Lower lobe of right lung (tissue), 2 donors: Measurements from ENCODE around the gene TMEM212. TPM values are rescaled to one million over a fixed set of nuclear protein-coding genes. Genes with fewer than 3 reads are reported as not detected.

Experiments
- ATAC-seq, 2 donors: fragments of 200-7000 bp; cut with Tn5 transposase; one replicate each; pipeline ENCODE4 v1.9.1; 2020 to 2022; ENCODE audit warnings: mild to moderate bottlenecking in 2 of 2, moderate library complexity in 2 of 2
- DNase-seq: peaks from one replicate; pipeline ENCODE4 v3.0.0-alpha.2; 2020
- H3K27ac ChIP-seq: fragments of 200-600 bp; one replicate; pipeline ENCODE4 v1.8.0; 2022
- H3K27me3 ChIP-seq: fragments of 200-600 bp; one replicate; pipeline ENCODE4 v1.8.0; 2022; ENCODE audit warnings: low read depth
- H3K36me3 ChIP-seq: fragments of 200-600 bp; one replicate; pipeline ENCODE4 v1.8.0; 2022; ENCODE audit warnings: mild to moderate bottlenecking
- H3K4me1 ChIP-seq: fragments of 200-600 bp; one replicate; pipeline ENCODE4 v1.8.0; 2022
- H3K4me3 ChIP-seq: fragments of 200-600 bp; one replicate; pipeline ENCODE4 v1.8.0; 2022; ENCODE audit warnings: mild to moderate bottlenecking
- H3K9me3 ChIP-seq: fragments of 200-600 bp; one replicate; pipeline ENCODE4 v1.8.0; 2022
- CTCF ChIP-seq: fragments of 200-600 bp; IDR thresholded peaks from one replicate; pipeline ENCODE4 v1.8.0; 2022; ENCODE audit warnings: antibody characterized with exemption, mild to moderate bottlenecking
- intact Hi-C: fragments of 100-400 bp; cut with DNase I; formaldehyde crosslinking; loops from one replicate; pipeline ENCODE4 v1.11.0; 2022
- total RNA-seq: library from RNA; stranded (reverse); fragmentation: NEBNext Ultra II Directional; extraction: Animal tissue kit (Norgen Biotek cat#: 25700); gene quantifications from one replicate; pipeline ENCODE4 v1.2.1, GENCODE V29; 2021
- donor health status: DM: no; HTN: yes; CAD: no; lungs with severe emphysema.

Gene TMEM212
- total RNA-seq, 1 donor from 2014 or later = 5.2 TPM

DNA sequence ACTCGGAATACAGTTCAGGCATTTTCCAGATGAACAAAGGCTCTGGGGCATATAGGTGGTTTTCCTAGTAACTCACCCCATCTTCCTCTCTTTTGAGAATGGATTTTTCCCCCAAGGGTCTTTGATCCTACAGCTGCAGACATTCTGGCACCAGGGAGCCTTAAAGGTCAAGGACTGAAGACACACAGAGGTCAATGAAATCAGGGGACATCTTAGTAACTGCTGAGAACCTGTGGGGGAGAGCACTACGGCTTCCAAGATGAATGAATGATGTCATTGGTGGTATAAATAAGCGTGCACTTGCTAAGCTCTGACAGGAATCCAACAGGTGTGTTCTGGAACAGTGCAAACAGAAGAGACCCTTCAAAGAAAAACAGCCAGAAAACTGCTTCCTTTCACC lies 36.3 kb downstream of the TMEM212 start:
- TF ChIP-seq CTCF = no peak
- no peak overlapping the region for H3K4me3 ChIP-seq
- H3K9me3 ChIP-seq = no peaks in the 10 kb centered on the region
- no peak for DNase-seq
- ATAC-seq = no peak
- no peaks in the 10 kb centered on the region for H3K27me3 ChIP-seq
- no peak overlapping the region for H3K27ac ChIP-seq
- intact Hi-C loops = no loop called here
- H3K36me3 ChIP-seq = no peaks in the 10 kb centered on the region
- H3K4me1 ChIP-seq = peaks cover 43% of the 10 kb centered on the region

DNA sequence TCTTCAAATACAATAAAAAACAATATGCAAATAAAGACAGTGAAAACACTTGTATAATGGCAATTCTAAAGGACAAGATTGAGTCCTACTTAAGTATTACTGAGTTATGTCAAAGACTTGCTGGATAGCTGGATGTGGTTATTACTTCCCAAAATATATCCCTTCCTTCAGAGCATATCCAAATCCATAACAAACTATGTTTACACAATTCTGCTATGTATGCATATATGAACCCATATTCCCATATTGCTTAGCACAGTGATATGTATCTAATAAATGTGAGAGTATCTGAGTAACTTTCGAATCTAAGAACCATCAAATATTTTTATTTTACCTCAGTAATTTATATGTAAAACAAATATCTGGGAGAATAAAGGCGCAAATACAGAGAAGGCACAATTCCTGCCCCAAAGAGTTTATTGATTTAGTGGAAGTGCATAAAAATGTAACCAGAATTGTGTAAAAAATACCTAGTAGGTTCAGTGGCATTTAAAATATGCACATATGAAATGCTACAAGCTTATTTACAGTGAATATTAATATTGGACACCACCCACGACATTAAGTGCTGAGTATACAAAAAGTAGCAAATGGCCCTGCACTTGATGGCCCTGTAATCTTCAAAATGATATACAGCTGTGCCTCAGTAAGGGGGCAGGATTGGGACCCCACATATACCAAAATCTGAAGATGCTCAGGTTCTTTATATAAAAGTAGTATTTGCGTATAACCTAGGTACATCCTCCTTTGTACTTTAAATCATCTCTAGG lies 37.1 kb downstream of the TMEM212 start:
- intact Hi-C loops = no loop called here
- H3K4me1 ChIP-seq = peaks cover 35% of the 10 kb centered on the region
- no peaks in the 10 kb centered on the region for H3K9me3 ChIP-seq
- ATAC-seq (no peak), DNase-seq (no peak)
- H3K27ac ChIP-seq = no peak overlapping the region
- no peak for TF ChIP-seq CTCF
- H3K4me3 ChIP-seq = no peak overlapping the region
- H3K27me3 ChIP-seq = no peaks in the 10 kb centered on the region
- H3K36me3 ChIP-seq = no peaks in the 10 kb centered on the region

DNA sequence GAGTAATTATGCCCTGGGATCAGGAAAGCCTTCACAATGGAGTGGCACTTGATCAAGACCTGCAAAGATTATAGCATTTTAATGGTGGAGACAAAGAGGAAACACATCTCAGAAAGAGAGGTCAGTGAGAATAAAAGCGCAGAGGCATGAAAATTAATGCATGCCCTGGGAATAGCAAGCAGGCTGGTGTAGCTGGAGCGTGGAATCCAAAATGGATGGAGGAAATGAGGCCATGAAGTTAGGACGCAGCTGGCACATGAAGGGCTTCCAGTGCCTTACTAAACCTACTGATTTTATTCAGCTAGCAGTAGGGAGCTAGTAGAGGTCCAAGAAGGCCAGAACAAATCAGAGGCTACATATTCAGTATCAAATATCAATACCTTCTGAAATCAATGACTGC lies 38.1 kb downstream of the TMEM212 start:
- H3K27ac ChIP-seq = no peak overlapping the region
- ATAC-seq = no peak
- intact Hi-C loops = no loop called here
- DNase-seq = no peak
- no peaks in the 10 kb centered on the region for H3K9me3 ChIP-seq
- TF ChIP-seq CTCF = no peak
- peaks cover 26% of the 10 kb centered on the region for H3K4me1 ChIP-seq
- H3K4me3 ChIP-seq = no peak overlapping the region
- no peaks in the 10 kb centered on the region for H3K36me3 ChIP-seq
- H3K27me3 ChIP-seq = no peaks in the 10 kb centered on the region

GRCh38 chr3:171883257-171883892 lies 40.2 kb downstream of the TMEM212 start:
- TF ChIP-seq CTCF = no peak
- DNase-seq (no peak), ATAC-seq (no peak)
- intact Hi-C loops = no loop called here
- H3K27ac ChIP-seq = no peak overlapping the region
- peaks cover 12% of the 10 kb centered on the region for H3K4me1 ChIP-seq
- no peaks in the 10 kb centered on the region for H3K36me3 ChIP-seq
- no peaks in the 10 kb centered on the region for H3K9me3 ChIP-seq
- H3K27me3 ChIP-seq = no peaks in the 10 kb centered on the region
- no peak overlapping the region for H3K4me3 ChIP-seq

- Histone ChIP-seq H3K4me1 (peaks cover 7% of the 10 kb centered on the region), H3K4me3 (no peak overlapping the region), H3K27me3 (no peaks in the 10 kb centered on the region), H3K9me3 (no peaks in the 10 kb centered on the region), H3K27ac (no peak overlapping the region), H3K36me3 (no peaks in the 10 kb centered on the region)
- TF ChIP-seq CTCF = no peak
- DNase-seq (no peak), ATAC-seq (no peak)
- intact Hi-C loops = no loop called here
Measured at GRCh38 chr3:171883893-171884279, 40.7 kb downstream of the TMEM212 start.
